PC-3 (cell line): ENCODE measurements around the gene GDF2.

ENCODE experiments used
- EZH2 ChIP-seq: fragments of 300-600 bp; sonication (generic); IDR thresholded peaks from one replicate; pipeline ENCODE4 v1.6.1; 2017; ENCODE audit warnings: antibody characterized with exemption, mild to moderate bottlenecking, low read length; ENCODE audit not compliant: unreplicated experiment
- EZH2phosphoT487 ChIP-seq: fragments of 300-600 bp; sonication (generic); IDR thresholded peaks from 2 replicates; pipeline ENCODE4 v1.6.1; 2018; ENCODE audit warnings: mild to moderate bottlenecking, antibody characterized with exemption, low read length, borderline replicate concordance
- TF ChIP-seq, protein P1 (sequence below): fragments of 300-600 bp; sonication (generic); conservative IDR thresholded peaks from 2 replicates; pipeline ENCODE4 v1.5.1; 2017; ENCODE audit warnings: antibody characterized with exemption, low read depth, mild to moderate bottlenecking, low read length

DNA sequence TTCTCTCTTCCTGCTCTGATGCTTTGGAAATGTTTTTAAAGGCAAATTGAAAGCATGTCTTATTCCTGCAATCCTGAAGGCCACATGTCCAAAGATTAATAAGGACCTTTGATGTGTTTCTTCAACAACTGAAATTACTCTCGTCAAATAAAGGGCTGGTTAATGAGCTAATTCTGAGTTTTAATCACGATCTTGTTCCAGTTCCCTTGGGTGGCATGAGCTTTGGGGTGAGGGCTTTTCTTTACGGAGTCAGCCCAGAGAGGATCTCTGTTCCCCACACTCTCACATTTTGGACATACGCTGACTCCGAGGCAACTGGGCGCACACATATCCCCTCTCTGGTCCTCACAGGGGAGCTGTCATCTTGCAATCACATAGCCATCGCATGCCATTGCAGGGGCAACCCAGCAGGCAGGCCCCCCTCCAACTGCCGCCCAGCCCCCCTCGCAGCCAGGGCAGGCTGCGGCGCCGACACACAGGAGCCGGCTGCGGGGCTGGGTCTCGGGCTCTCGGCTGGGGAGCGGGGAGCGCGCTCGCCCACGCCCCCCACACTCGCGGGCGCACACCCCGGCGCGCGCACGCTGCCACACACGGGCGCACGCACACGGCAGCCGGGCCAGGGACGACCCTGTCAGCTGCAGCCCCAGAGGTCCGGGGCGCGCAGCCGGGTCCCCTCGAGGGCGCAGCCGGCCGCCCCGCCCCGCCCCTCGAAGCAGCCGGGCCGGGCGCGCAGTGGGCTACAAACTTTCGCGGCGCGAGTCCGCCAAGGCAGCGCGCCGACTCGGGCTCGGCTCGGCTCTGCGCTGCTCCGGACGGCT, 22.4 kb upstream of the GDF2 start, which contains the start of gene GDF10:
- TF ChIP-seq, protein P1, sequence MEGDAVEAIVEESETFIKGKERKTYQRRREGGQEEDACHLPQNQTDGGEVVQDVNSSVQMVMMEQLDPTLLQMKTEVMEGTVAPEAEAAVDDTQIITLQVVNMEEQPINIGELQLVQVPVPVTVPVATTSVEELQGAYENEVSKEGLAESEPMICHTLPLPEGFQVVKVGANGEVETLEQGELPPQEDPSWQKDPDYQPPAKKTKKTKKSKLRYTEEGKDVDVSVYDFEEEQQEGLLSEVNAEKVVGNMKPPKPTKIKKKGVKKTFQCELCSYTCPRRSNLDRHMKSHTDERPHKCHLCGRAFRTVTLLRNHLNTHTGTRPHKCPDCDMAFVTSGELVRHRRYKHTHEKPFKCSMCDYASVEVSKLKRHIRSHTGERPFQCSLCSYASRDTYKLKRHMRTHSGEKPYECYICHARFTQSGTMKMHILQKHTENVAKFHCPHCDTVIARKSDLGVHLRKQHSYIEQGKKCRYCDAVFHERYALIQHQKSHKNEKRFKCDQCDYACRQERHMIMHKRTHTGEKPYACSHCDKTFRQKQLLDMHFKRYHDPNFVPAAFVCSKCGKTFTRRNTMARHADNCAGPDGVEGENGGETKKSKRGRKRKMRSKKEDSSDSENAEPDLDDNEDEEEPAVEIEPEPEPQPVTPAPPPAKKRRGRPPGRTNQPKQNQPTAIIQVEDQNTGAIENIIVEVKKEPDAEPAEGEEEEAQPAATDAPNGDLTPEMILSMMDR, result no peak
- no peak for TF ChIP-seq EZH2phosphoT487
- TF ChIP-seq EZH2, result no peak
